NOMO-1 treated with dmso at 0.1 percent for 144 hours (cell line): ENCODE measurements around the gene PI16.
A peak's percentile ranks its signal among the peaks of the same experiment; 100 is the strongest.

ENCODE experiments used
- DNase-seq: peaks from one replicate; lab custom pipeline; 2025; ENCODE audit not compliant: unreplicated experiment; lab: John Stamatoyannopoulos, UW

The PI16 gene

DNA sequence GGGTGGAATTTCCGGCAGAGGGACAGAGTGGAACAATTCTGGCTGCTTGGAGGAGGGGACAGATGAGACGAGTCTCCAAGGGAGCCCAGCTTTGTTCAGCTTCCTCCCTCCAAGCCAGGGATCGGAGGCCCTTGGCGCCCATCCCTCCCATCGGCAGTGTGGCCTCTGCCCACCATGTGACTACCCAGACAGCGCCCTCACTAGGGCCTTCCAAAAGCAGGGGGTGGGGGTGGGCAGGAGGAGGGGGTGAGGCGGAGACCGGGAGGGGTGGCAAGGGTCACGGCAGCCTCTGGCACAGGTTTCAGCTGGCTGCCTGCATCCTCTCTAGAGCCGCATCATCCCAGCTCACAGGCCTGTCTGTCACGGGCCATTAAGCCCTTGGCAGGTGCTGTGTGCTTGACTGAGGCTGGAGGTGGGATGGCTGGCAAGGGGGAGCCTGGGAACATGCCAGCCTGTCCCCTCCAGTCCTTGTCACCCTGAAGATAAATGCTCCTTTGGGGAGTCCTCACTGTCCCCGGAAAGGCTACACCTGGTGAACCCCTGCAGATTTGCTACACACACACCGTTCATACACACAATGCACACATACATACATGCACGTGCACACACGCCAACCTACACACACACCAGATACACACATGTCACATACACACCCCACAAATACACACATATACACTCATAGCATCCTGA lies 44.7 kb downstream of the PI16 start:
- no peak for DNase-seq

GRCh38 chr6:36999751-37000125 lies 45.2 kb downstream of the PI16 start:
- no peak for DNase-seq

GRCh38 chr6:37004044-37004980 lies 49.8 kb downstream of the PI16 start:
- DNase-seq: no peak

DNA sequence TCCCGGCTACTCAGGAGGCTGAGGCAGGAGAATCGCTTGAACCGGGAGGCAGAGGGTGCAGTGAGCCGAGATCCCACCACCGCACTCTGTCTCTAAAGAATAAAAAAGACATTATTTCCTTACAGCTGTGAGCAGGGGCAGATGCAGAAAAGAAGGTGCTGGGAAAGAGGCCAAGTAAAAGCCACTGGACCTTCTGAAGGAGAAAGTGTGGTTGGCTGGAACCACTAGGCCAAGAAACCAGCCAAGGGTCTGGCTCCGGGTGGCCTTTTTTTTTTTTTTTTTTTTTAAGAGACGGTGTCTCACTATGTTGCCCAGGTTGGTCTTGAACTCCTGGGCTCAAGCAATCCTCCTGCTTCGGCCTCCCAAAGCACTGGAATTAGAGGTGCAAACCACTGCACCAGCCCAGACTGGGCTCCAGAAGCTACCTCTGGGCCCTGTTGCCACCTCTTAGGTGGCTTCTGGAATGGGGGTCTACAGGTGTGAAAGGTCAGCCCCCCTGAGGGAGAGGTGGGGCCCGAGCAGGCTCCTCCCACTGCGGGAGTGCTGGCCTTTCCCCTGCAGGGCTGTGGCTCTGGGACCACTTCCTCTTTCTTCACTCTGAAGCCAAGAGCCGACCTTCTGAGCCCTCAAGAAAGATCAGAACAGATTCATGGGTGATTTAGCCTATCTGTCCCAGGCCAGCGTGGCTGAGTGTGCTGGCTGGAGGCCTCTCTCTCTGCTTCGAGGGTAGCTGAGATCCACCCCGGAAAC lies 50.7 kb downstream of the PI16 start, which contains the start of gene FGD2:
TSS of gene FGD2 (plus strand) at position 595 of the 750 bp plus-strand sequence. CDS start 163 bp downstream, outside the sequence.
- DNase-seq: peak; percentile 51

- no peak for DNase-seq
These were observed 51.5 kb downstream of the PI16 start for GRCh38 chr6:37005827-37006567.

- DNase-seq: no peak
These were observed 52.3 kb downstream of the PI16 start for GRCh38 chr6:37006793-37007339.

DNA sequence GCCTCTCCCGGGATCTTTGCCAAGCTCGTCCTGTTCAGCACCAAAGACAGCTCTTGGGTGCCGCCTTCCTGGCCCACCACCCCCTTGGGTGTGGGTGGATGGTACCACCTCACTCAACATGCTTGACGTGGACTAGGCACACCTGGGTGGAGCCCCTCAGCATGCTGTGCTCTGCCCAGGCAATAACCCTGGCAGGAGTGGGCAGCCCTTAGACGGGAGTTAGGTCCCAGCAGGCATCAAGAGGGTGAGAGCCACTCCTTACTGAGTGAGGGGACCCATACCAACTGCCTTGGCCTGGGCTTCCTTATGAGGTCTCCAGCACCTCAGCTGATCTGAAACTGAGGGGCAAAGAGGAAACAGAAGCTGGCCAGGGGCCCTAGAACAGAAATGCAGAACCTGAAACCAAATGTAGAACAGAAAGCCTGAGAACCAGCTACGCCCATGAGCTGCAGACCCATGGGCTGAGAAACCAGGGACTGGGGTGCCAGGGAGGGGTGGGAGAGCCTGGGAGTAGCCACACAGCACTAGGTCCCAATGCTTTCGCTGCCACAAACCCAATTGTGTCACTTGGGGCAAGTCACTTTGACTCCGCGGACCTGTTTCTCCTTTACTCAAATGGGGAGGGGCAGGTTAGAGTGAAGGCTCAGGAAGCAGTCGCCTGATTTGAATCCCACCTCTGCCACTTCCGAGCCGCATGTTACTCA lies 53.0 kb downstream of the PI16 start:
- DNase-seq: peak; percentile 73

DNA sequence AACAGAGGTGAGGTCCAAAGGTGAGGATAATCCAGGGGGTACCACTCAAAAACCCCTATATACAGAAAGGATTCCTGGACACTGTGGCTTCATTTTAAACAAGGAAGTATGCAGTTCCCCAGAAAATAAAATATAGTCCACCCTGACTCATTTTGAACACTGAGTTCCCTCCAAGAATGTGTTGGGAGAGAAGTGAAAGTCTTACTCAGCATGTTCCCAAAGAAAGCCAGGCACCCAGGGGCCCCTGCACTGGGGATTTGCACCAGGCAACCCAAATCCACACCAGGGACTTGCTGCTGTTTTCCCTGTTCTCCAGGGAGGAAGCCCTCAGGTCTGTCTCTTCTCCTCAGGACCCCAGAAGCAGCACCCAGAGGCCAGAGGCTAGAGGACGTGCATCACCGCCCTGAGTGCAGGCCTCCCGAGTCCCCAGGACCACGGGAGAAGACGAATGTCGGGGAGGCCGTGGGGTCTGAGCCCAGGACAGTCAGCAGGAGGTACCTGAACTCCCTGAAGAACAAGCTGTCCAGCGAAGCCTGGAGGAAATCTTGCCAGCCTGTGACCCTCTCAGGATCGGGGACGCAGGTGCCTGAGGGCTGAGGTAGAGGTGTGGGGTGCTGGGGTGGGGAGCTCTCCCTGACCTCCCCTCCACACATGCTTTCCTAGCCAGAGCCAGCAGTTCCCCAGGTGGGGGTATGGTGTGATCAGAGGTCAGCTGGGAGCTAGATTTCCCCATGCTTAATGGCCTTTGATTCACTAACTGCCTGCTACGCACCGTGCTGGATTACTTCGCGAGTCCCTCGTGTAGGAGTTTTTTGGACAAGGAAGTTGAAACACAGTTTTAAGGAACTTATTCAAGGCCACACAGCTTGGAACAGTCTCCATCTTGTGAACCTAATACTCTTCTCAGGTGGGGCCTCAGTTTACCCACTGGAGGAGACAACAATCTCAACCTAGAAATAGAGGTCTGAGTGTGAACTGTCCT lies 54.2 kb downstream of the PI16 start:
- peak; percentile 10 for DNase-seq

GRCh38 chr6:37010402-37010892 lies 55.9 kb downstream of the PI16 start:
- DNase-seq: no peak

- no peak for DNase-seq
These were observed 57.3 kb downstream of the PI16 start for GRCh38 chr6:37011656-37012378.

- DNase-seq: no peak
These were observed 59.3 kb downstream of the PI16 start for GRCh38 chr6:37013516-37014491.
